HepG2 (cell line): ENCODE data around the gene HUNK. TPM values are rescaled to one million over a fixed set of nuclear protein-coding genes. Genes with fewer than 3 reads are reported as not detected.

ENCODE experiments used
- BCL6 ChIP-seq: IDR thresholded peaks from 2 replicates; pipeline ENCODE4 v1.6.1; 2016; ENCODE audit warnings: missing genetic modification reagents, missing compliant biosample characterization
- CBX2 ChIP-seq, 2 experiments: fragments of 200-600 bp in 1 of 2; sonication (generic); formaldehyde crosslinking in 1 of 2; IDR thresholded peaks; 2 replicates each; pipeline versions ENCODE4 v1.7.0 to v1.8.1; 2018 to 2022; ENCODE audit warnings: low read depth in 2 of 2, low read length in 1 of 2, mild to moderate bottlenecking in 1 of 2, missing genetic modification reagents in 1 of 2
- CENPX ChIP-seq: sonication (generic); formaldehyde crosslinking; IDR thresholded peaks from 2 replicates; pipeline ENCODE4 v1.9.0; 2021; ENCODE audit warnings: mild to moderate bottlenecking, missing genetic modification reagents, moderate library complexity
- ELK4 ChIP-seq: sonication (generic); formaldehyde crosslinking; IDR thresholded peaks from 2 replicates; pipeline ENCODE4 v1.9.0; 2021; ENCODE audit warnings: missing genetic modification reagents, borderline replicate concordance
- EZH2 ChIP-seq: conservative IDR thresholded peaks from 2 replicates; pipeline ENCODE4 v1.6.1; 2012; ENCODE audit warnings: mild to moderate bottlenecking, low read depth, low read length, moderate library complexity
- PRDM15 ChIP-seq: sonication (generic); formaldehyde crosslinking; IDR thresholded peaks from 2 replicates; pipeline ENCODE4 v1.4.0; 2020; ENCODE audit warnings: missing genetic modification reagents
- PRPF4 ChIP-seq: fragments of 200-400 bp; formaldehyde crosslinking; IDR thresholded peaks from 2 replicates; pipeline ENCODE4 v1.6.1; 2016; ENCODE audit warnings: low read length, low read depth; ENCODE audit not compliant: poor library complexity, severe bottlenecking
- RARA ChIP-seq: IDR thresholded peaks from 2 replicates; pipeline ENCODE4 v1.6.1; 2016; ENCODE audit warnings: missing genetic modification reagents, missing compliant biosample characterization
- SIN3A ChIP-seq: IDR thresholded peaks from 2 replicates; pipeline ENCODE4 v1.6.1; 2011; ENCODE audit warnings: low read depth, mild to moderate bottlenecking, control low read depth, low read length, borderline replicate concordance
- SMAD1 ChIP-seq: sonication (generic); formaldehyde crosslinking; IDR thresholded peaks from 2 replicates; pipeline ENCODE4 v1.4.0; 2020; ENCODE audit warnings: missing genetic modification reagents, low read depth, mild to moderate bottlenecking, borderline replicate concordance
- SRY ChIP-seq: sonication (generic); formaldehyde crosslinking; IDR thresholded peaks from 2 replicates; pipeline ENCODE4 v1.8.0; 2022; ENCODE audit warnings: mild to moderate bottlenecking, missing genetic modification reagents
- THAP11 ChIP-seq: IDR thresholded peaks from 2 replicates; pipeline ENCODE4 v1.6.1; 2016; ENCODE audit warnings: missing biosample characterization, missing genetic modification reagents
- XRCC5 ChIP-seq: fragments of 200-400 bp; formaldehyde crosslinking; optimal IDR thresholded peaks from 2 replicates; pipeline ENCODE3; 2017; ENCODE audit warnings: mild to moderate bottlenecking, low read length
- ZBTB10 ChIP-seq: sonication (generic); formaldehyde crosslinking; IDR thresholded peaks from 2 replicates; pipeline ENCODE4 v1.4.0; 2020; ENCODE audit warnings: missing genetic modification reagents, borderline replicate concordance
- ZNF251 ChIP-seq: sonication (generic); formaldehyde crosslinking; IDR thresholded peaks from 2 replicates; pipeline ENCODE4 v1.9.0; 2021; ENCODE audit warnings: mild to moderate bottlenecking, missing genetic modification reagents
- ZNF510 ChIP-seq: sonication (generic); formaldehyde crosslinking; IDR thresholded peaks from 2 replicates; pipeline ENCODE4 v1.4.0; 2020; ENCODE audit warnings: low read depth, mild to moderate bottlenecking, missing genetic modification reagents
- ZNF616 ChIP-seq: sonication (generic); formaldehyde crosslinking; IDR thresholded peaks from 2 replicates; pipeline ENCODE4 v1.5.0; 2020; ENCODE audit warnings: low read depth, mild to moderate bottlenecking, missing genetic modification reagents
- ZNF660 ChIP-seq: sonication (generic); formaldehyde crosslinking; IDR thresholded peaks from 2 replicates; pipeline ENCODE4 v1.5.1; 2020; ENCODE audit warnings: mild to moderate bottlenecking, low read depth, missing genetic modification reagents, borderline replicate concordance
- ZNF746 ChIP-seq: sonication (generic); formaldehyde crosslinking; IDR thresholded peaks from 2 replicates; pipeline ENCODE4 v1.8.0; 2022; ENCODE audit warnings: mild to moderate bottlenecking, missing genetic modification reagents
- polyA plus RNA-seq, 8 experiments: library from polyadenylated mRNA; depleted of rRNA in 3 of 8; stranded (reverse) in 7 of 8; unstranded in 1 of 8; fragments of >200 nt; fragmentation: Illumina TruSeq in 4 of 8; extraction: Trizol in 4 of 8; gene quantifications; 2 replicates each; pipeline versions ENCODE4 v1.2.1 to v1.2.3, GENCODE V29; 2011 to 2016; ENCODE audit warnings: low read depth in 4 of 8, missing spikeins in 1 of 8, mixed read lengths in 1 of 8; ENCODE audit not compliant: insufficient read depth in 1 of 8
- total RNA-seq, 5 experiments: library from RNA; depleted of rRNA; stranded (reverse); fragments of >200 nt; fragmentation: Illumina TruSeq; extraction: Trizol; gene quantifications; 2 replicates each; pipeline ENCODE4 v1.2.3, GENCODE V29; 2016; ENCODE audit warnings: low read depth in 1 of 5
- TF ChIP-seq, protein P1 (sequence below): IDR thresholded peaks from 2 replicates; pipeline ENCODE4 v1.6.1; 2016; ENCODE audit warnings: mild to moderate bottlenecking, missing biosample characterization, missing genetic modification reagents

Gene HUNK
- total and polyA plus RNA-seq, 2 of the 13 experiments (the other 11 are each of a cell fraction or from before 2014, with no cell fraction given): 1.8 to 1.9 TPM

- TF ChIP-seq SIN3A (0 out of 2 replicates have a peak, but pooled peaks have one; percentile 41), PRDM15 (CRISPR knock-in tag) (no peak), ZNF510 (CRISPR knock-in tag) (no peak), ZBTB10 (no peak), XRCC5 (peak; percentile 20), ELK4 (CRISPR knock-in tag) (no peak), SMAD1 (no peak), ZNF251 (no peak), ZNF660 (CRISPR knock-in tag) (no peak), THAP11 (CRISPR knock-in tag) (no peak), BCL6 (peak; percentile 37; the same call in 1 of the 2 replicates), SRY (CRISPR knock-in tag) (no peak), CENPX (CRISPR knock-in tag) (no peak), ZNF616 (CRISPR knock-in tag) (no peak), CBX2 (IDR thresholded peaks at IDR 0.05; ENCODE audit: low read depth, low read length) (no peak), CBX2 (CRISPR knock-in tag; IDR thresholded peaks at IDR 0.05; ENCODE audit: low read depth) (no peak), PRPF4 (no peak), ZNF746 (no peak), RARA (CRISPR knock-in tag) (0 out of 2 replicates have a peak, but pooled peaks have one; percentile 8), EZH2 (no peak)
- TF ChIP-seq, protein P1, sequence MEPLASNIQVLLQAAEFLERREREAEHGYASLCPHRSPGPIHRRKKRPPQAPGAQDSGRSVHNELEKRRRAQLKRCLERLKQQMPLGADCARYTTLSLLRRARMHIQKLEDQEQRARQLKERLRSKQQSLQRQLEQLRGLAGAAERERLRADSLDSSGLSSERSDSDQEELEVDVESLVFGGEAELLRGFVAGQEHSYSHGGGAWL (CRISPR knock-in tag): no peak
Measured at GRCh38 chr21:32001390-32001789, 128.6 kb downstream of the HUNK start (continued).
